Breast epithelium (tissue), 4 donors: ENCODE data around the gene DACH1. TPM values are rescaled to one million over a fixed set of nuclear protein-coding genes. Genes with fewer than 3 reads are reported as not detected.

Experiments used
- DNase-seq, 2 donors: peaks; one replicate each; pipeline ENCODE4 v3.0.0-alpha.2; 2019; ENCODE audit warnings: low spot score in 2 of 2
- H3K27ac ChIP-seq, 2 donors: fragments of 200-600 bp; sonication (generic) in 1 of 2; one replicate each; pipeline ENCODE4 v1.5.1; 2016 to 2019; ENCODE audit warnings: mild to moderate bottlenecking in 1 of 2
- H3K27me3 ChIP-seq, 2 donors: fragments of 200-600 bp; sonication (generic) in 1 of 2; one replicate each; pipeline versions ENCODE4 v1.5.1 to v1.6.0; 2017 to 2019; ENCODE audit warnings: control low read depth in 1 of 2, mild to moderate bottlenecking in 1 of 2
- H3K36me3 ChIP-seq: fragments of 200-600 bp; one replicate; pipeline ENCODE4 v1.5.1; 2019
- H3K4me1 ChIP-seq, 2 donors: fragments of 200-600 bp; sonication (generic); one replicate each; pipeline ENCODE4 v1.5.1; 2016 to 2019; ENCODE audit warnings: control low read depth in 1 of 2
- H3K4me3 ChIP-seq, 3 donors: fragments of 200-600 bp; sonication (generic); 1 replicate in 2 of 3; 2 replicates in 1 of 3; pipeline ENCODE4 v1.5.1; 2016 to 2019; ENCODE audit warnings: mild to moderate bottlenecking in 3 of 3, moderate library complexity in 2 of 3
- H3K9me3 ChIP-seq, 2 donors: fragments of 200-600 bp; sonication (generic) in 1 of 2; one replicate each; pipeline ENCODE4 v1.5.1; 2016 to 2019; ENCODE audit warnings: control low read depth in 1 of 2
- POLR2A ChIP-seq: fragments of 450-650 bp; IDR thresholded peaks from one replicate; pipeline ENCODE4 v1.6.1; 2016; ENCODE audit warnings: antibody characterized with exemption, mild to moderate bottlenecking, moderate library complexity
- POLR2AphosphoS5 ChIP-seq, 3 donors: sonication (generic); formaldehyde crosslinking; IDR thresholded peaks; one replicate each; pipeline ENCODE4 v1.6.1; 2017; ENCODE audit warnings: antibody characterized with exemption in 3 of 3
- intact Hi-C: fragments of 100-400 bp; cut with DNase I; formaldehyde crosslinking; loops from one replicate; pipeline ENCODE4 v1.15.1; 2023; ENCODE audit warnings: low total_unique reads
- total RNA-seq, 3 donors: library from RNA; depleted of rRNA; stranded (reverse); fragments of >200 nt; gene quantifications; one replicate each; pipeline ENCODE4 v1.1.0, GENCODE V29; 2016
- TF ChIP-seq, protein P1 (sequence below), 3 donors: fragments of 450-650 bp; IDR thresholded peaks; one replicate each; pipeline ENCODE4 v1.5.1; 2016 to 2017; ENCODE audit warnings: antibody characterized with exemption in 3 of 3, mild to moderate bottlenecking in 3 of 3, moderate library complexity in 3 of 3

The DACH1 gene
- total RNA-seq, 3 donors from 2014 or later: 2.2 to 13.9 (median 11.5) TPM

DNA sequence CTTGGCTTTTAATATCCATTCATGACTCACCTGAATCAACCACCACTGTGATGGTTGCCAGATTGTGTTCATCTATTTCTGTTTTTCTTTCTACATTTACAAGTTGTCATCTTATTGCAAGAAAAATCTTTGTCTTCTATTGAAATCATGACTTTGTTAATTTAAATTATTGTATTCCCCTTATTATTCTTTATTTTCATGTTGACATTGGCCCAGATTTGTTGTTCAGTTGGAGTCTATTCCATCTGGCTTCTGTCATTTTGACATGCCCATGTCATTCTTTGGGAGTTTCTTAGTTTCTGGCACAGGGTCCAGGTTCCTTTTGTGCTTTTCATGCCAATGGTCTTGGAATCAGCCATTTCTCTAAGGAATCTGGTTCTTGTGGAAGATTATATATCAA lies 19.9 kb upstream of the DACH1 start:
- DNase-seq: no peak
- H3K36me3 ChIP-seq: no peaks in the 10 kb centered on the region
- intact Hi-C loops: no loop called here
- no peaks in the 10 kb centered on the region for H3K27me3 ChIP-seq
- no peak overlapping the region for H3K27ac ChIP-seq
- H3K4me3 ChIP-seq: no peak overlapping the region
- H3K9me3 ChIP-seq: no peaks in the 10 kb centered on the region
- no peak for TF ChIP-seq POLR2A
- no peak for TF ChIP-seq POLR2AphosphoS5 (IDR thresholded peaks at IDR 0.05)
- TF ChIP-seq, protein P1, sequence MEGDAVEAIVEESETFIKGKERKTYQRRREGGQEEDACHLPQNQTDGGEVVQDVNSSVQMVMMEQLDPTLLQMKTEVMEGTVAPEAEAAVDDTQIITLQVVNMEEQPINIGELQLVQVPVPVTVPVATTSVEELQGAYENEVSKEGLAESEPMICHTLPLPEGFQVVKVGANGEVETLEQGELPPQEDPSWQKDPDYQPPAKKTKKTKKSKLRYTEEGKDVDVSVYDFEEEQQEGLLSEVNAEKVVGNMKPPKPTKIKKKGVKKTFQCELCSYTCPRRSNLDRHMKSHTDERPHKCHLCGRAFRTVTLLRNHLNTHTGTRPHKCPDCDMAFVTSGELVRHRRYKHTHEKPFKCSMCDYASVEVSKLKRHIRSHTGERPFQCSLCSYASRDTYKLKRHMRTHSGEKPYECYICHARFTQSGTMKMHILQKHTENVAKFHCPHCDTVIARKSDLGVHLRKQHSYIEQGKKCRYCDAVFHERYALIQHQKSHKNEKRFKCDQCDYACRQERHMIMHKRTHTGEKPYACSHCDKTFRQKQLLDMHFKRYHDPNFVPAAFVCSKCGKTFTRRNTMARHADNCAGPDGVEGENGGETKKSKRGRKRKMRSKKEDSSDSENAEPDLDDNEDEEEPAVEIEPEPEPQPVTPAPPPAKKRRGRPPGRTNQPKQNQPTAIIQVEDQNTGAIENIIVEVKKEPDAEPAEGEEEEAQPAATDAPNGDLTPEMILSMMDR (IDR thresholded peaks at IDR 0.05): no peak
- no peaks in the 10 kb centered on the region for H3K4me1 ChIP-seq

DNA sequence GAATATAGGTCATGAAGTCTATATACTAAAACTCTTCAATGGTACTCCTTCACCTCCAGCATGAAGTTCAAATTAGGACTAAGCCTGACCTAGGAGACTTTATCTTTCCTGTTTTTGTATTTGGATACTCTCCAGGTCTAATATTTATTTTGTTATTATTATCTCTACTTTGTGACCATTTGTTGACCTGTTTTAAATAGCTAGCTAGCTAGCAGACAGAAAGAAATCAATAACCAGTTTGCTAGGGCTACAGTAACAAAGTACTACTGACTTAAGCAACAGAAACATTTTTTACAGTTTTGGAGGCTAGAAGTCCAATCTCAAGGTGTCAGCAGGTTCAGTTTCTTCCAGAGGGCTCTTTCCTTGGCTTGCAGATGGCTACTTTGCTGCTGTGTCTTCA lies 15.1 kb upstream of the DACH1 start:
- no peak overlapping the region for H3K4me3 ChIP-seq
- no peak overlapping the region for H3K27ac ChIP-seq
- intact Hi-C loops: no loop called here
- no peaks in the 10 kb centered on the region for H3K36me3 ChIP-seq
- H3K27me3 ChIP-seq: no peaks in the 10 kb centered on the region
- H3K9me3 ChIP-seq: no peaks in the 10 kb centered on the region
- no peak for DNase-seq
- TF ChIP-seq POLR2AphosphoS5 (IDR thresholded peaks at IDR 0.05) (no peak), POLR2A (no peak)
- TF ChIP-seq, protein P1 (IDR thresholded peaks at IDR 0.05): no peak
- no peaks in the 10 kb centered on the region for H3K4me1 ChIP-seq

DNA sequence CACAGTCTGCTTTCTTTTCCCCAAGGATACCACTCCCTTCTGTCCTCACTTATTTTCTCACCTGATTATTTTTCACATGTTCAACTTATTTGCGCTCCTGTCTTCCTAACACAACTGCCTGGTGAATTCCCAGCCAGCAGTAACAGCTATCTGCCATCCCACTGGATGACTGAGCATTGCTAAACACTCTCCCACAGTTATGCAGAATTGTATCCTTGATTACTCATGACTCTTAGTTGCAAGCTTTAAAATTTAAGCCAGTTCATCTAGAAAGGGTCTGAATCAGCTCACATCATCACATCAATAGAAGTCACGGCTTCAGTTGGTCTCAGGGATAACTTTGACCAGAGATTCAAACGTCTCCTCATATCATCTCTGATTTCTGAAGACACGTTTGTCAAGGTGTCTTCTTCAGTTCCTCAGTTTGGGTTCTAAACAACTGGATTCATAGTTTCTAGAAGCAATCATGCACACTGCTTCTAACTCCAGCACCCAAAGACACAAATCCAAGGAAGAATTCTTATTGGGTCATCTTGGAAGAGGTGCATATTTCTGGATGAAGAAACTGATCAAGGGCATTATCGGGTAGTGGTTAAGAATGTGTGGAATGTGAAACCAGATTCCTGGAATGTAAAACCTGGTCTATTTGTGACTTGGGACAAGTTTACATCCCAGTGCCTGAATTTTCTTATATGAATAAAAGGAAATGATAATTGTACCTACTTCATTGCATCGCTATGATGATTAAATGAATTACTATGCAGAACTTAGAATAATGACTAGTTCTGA lies 13.9 kb upstream of the DACH1 start:
- Histone ChIP-seq H3K36me3 (no peaks in the 10 kb centered on the region), H3K4me1 (no peaks in the 10 kb centered on the region), H3K9me3 (no peaks in the 10 kb centered on the region), H3K27me3 (no peaks in the 10 kb centered on the region), H3K27ac (no peak overlapping the region), H3K4me3 (no peak overlapping the region)
- intact Hi-C loops: no loop called here
- no peak for DNase-seq
- TF ChIP-seq POLR2A (no peak), POLR2AphosphoS5 (IDR thresholded peaks at IDR 0.05) (no peak)

DNA sequence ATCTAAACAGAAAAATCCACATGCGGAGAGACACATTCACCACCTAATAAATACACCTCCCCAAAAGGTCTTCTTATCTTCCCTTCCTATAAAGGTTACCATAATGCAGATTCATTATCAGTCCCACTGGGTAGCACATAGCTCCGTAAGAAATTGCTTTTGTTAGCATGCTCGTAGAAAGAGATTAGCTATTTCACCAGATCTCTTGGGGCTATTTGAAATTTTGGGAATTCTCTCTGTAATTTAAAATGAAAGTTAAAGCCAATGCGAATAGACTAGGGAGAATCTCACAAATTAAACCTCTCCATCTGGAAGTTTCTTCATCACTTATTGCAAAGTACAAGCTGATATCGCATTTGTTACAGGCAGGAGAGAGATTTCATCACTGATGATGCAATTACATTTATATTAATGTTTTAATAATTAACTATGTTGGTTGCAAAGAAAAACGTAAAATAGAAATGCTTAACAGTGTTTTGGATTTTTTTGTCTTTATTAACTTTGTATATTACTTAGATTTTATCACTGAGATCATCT lies 12.9 kb upstream of the DACH1 start:
- Histone ChIP-seq H3K4me1 (no peaks in the 10 kb centered on the region), H3K27me3 (no peaks in the 10 kb centered on the region), H3K9me3 (no peaks in the 10 kb centered on the region), H3K36me3 (no peaks in the 10 kb centered on the region), H3K4me3 (no peak overlapping the region), H3K27ac (no peak overlapping the region)
- DNase-seq: no peak
- intact Hi-C loops: no loop called here
- TF ChIP-seq POLR2AphosphoS5 (IDR thresholded peaks at IDR 0.05) (no peak), POLR2A (no peak)

DNA sequence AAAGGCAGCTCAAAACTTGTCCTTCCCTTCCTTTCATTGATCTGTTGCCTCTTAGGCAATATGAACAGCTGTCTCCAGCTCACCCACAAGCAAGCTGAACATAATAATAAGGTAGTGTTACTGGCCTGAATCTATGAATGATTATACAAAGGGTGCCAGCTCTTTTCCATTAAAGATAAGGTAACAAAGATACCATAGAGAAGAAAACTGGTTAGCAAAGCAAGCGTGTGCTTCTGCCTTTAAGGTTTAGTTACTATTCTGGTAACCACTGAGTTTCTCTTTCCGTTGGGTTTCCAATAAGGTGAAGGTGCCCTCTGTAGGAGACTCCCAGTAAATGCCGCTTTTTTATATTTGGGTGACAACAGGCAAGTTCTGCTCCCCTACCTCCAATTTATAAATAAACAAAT lies 12.1 kb upstream of the DACH1 start:
- H3K36me3 ChIP-seq: no peaks in the 10 kb centered on the region

DNA sequence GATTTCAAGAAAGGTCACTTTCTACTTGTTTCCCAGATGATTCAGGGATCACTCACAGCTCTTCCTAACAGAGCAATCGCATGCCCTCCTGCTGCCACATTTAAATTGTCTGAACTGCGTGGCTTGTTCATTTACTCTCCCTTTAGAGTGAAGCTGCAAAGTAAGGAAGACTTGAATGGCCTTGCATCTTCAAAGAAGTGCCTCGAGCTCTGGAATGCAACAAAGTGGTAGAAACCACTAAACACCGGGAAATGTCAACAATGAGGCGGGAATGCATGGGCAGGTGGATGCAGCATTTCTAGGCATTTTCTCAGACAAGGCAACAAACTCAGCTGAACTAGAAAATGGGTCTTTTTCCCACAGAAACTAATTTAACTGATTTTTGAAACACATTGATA lies 10.3 kb upstream of the DACH1 start:
- intact Hi-C loops: no loop called here

More for the DNA sequence above, 12.1 kb upstream of the DACH1 start:
- Histone ChIP-seq H3K4me3 (no peak overlapping the region), H3K4me1 (no peaks in the 10 kb centered on the region), H3K9me3 (no peaks in the 10 kb centered on the region), H3K27ac (no peak overlapping the region), H3K27me3 (no peaks in the 10 kb centered on the region)
- no peak for DNase-seq
- TF ChIP-seq POLR2AphosphoS5 (IDR thresholded peaks at IDR 0.05) (no peak), POLR2A (no peak)
- TF ChIP-seq, protein P1 (IDR thresholded peaks at IDR 0.05): peak; percentile 7 to 50 (median 37)
- intact Hi-C loops: no loop called here

More for the DNA sequence above, 10.3 kb upstream of the DACH1 start:
- no peaks in the 10 kb centered on the region for H3K4me1 ChIP-seq
- H3K27me3 ChIP-seq: no peaks in the 10 kb centered on the region
- DNase-seq: no peak
- H3K36me3 ChIP-seq: no peaks in the 10 kb centered on the region
- TF ChIP-seq POLR2AphosphoS5 (IDR thresholded peaks at IDR 0.05) (no peak), POLR2A (no peak)
- TF ChIP-seq, protein P1 (IDR thresholded peaks at IDR 0.05): no peak
- H3K9me3 ChIP-seq: no peaks in the 10 kb centered on the region
- no peak overlapping the region for H3K27ac ChIP-seq
- H3K4me3 ChIP-seq: no peak overlapping the region
